GM19395 (cell line): ENCODE measurements around the gene HNRNPR.

Source experiments
- ATAC-seq: cut with Tn5 transposase; IDR thresholded peaks from one replicate; pipeline ENCODE4 v1.9.1; 2021; ENCODE audit warnings: mild to moderate bottlenecking, moderate library complexity; ENCODE audit not compliant: unreplicated experiment

The HNRNPR gene

GRCh38 chr1:23369335-23370013 lies 25.4 kb upstream of the HNRNPR start, which contains the start of gene ZNF436:
Gene ZNF436 (minus strand): TSS chr1:23369836. CDS start chr1:23368005, 1,831 bp downstream.
- no peak for ATAC-seq

GRCh38 chr1:23368562-23369334 lies 24.7 kb upstream of the HNRNPR start:
- peak; percentile 67 for ATAC-seq

- ATAC-seq: peak; percentile 91
Observed at GRCh38 chr1:23367791-23368561, 23.9 kb upstream of the HNRNPR start.

GRCh38 chr1:23367451-23367790 lies 23.3 kb upstream of the HNRNPR start:
- ATAC-seq: no peak

- no peak for ATAC-seq
Observed at GRCh38 chr1:23366598-23366997, 22.5 kb upstream of the HNRNPR start.

GRCh38 chr1:23366146-23366545 lies 22.1 kb upstream of the HNRNPR start:
- no peak for ATAC-seq

- ATAC-seq: no peak
Observed at GRCh38 chr1:23362218-23362713, 18.2 kb upstream of the HNRNPR start.

GRCh38 chr1:23358310-23358875 lies 14.3 kb upstream of the HNRNPR start:
- ATAC-seq: no peak

GRCh38 chr1:23357138-23357908 lies 13.2 kb upstream of the HNRNPR start:
- no peak for ATAC-seq

GRCh38 chr1:23356471-23357137 lies 12.5 kb upstream of the HNRNPR start:
- ATAC-seq: no peak

GRCh38 chr1:23354245-23354644 lies 10.2 kb upstream of the HNRNPR start:
- no peak for ATAC-seq

GRCh38 chr1:23352096-23352695 lies 8.1 kb upstream of the HNRNPR start:
- ATAC-seq: no peak

- no peak for ATAC-seq
Observed at GRCh38 chr1:23345920-23346319, 1.8 kb upstream of the HNRNPR start.

GRCh38 chr1:23344987-23345472 lies 946 bp upstream of the HNRNPR start:
- no peak for ATAC-seq

GRCh38 chr1:23343221-23344110 lies 618 bp downstream of the HNRNPR start:
- ATAC-seq: peak; percentile 28

- no peak for ATAC-seq
Observed at GRCh38 chr1:23341931-23342692, 2.0 kb downstream of the HNRNPR start.

GRCh38 chr1:23339632-23340031 lies 4.5 kb downstream of the HNRNPR start:
- ATAC-seq: no peak

GRCh38 chr1:23337869-23338268 lies 6.2 kb downstream of the HNRNPR start:
- ATAC-seq: no peak
